Activated CD4-positive, CD25-positive, alpha-beta regulatory T cell treated with anti-CD3 and anti-CD28 coated beads, Interleukin-2, amount 50 U/mL, for 16 hours (primary cell): ENCODE measurements around the gene ARGLU1.
"Not testable (repeated sequence)": the region's sequence is repeated elsewhere in the genome, so short reads cannot be mapped to it uniquely, and the experiment has no call there.

Experiments
- DNase-seq: peaks from one replicate; pipeline ENCODE4 v3.0.0-alpha.2; 2020; ENCODE audit warnings: low read depth, low spot score

The ARGLU1 gene

GRCh38 chr13:106567474-106568298, at the start of gene ARGLU1:
TSS of gene ARGLU1 (minus strand) at chr13:106568137. CDS start at chr13:106567919, 218 bp downstream.
- DNase-seq: peak; percentile 92

GRCh38 chr13:106617561-106617960, 49.6 kb upstream of the ARGLU1 start:
- DNase-seq: no peak

GRCh38 chr13:106616729-106617128, 48.8 kb upstream of the ARGLU1 start:
- no peak for DNase-seq

- DNase-seq: no peak
These were observed 46.9 kb upstream of the ARGLU1 start for GRCh38 chr13:106614874-106615273.

GRCh38 chr13:106612688-106613087, 44.8 kb upstream of the ARGLU1 start:
- DNase-seq: no peak

GRCh38 chr13:106610486-106610885, 42.5 kb upstream of the ARGLU1 start:
- DNase-seq: no peak

GRCh38 chr13:106609116-106609515, 41.2 kb upstream of the ARGLU1 start:
- DNase-seq: no peak

- DNase-seq: no peak
These were observed 35.6 kb upstream of the ARGLU1 start for GRCh38 chr13:106603546-106603945.

- DNase-seq: no peak
These were observed 34.2 kb upstream of the ARGLU1 start for GRCh38 chr13:106602178-106602577.

GRCh38 chr13:106601489-106601888, 33.6 kb upstream of the ARGLU1 start:
- no peak for DNase-seq

GRCh38 chr13:106600798-106601135, 32.8 kb upstream of the ARGLU1 start:
- DNase-seq: not testable (repeated sequence)

- no peak for DNase-seq
These were observed 32.2 kb upstream of the ARGLU1 start for GRCh38 chr13:106599875-106600797.

GRCh38 chr13:106597749-106598395, 29.9 kb upstream of the ARGLU1 start:
- no peak for DNase-seq

GRCh38 chr13:106597186-106597585, 29.2 kb upstream of the ARGLU1 start:
- DNase-seq: no peak

GRCh38 chr13:106596275-106596937, 28.5 kb upstream of the ARGLU1 start:
- no peak for DNase-seq

GRCh38 chr13:106595625-106596024, 27.7 kb upstream of the ARGLU1 start:
- DNase-seq: no peak

- no peak for DNase-seq
These were observed 27.0 kb upstream of the ARGLU1 start for GRCh38 chr13:106594980-106595379.

GRCh38 chr13:106593132-106593531, 25.2 kb upstream of the ARGLU1 start:
- no peak for DNase-seq

- DNase-seq: no peak
These were observed 23.4 kb upstream of the ARGLU1 start for GRCh38 chr13:106591299-106591698.

- no peak for DNase-seq
These were observed 21.8 kb upstream of the ARGLU1 start for GRCh38 chr13:106589716-106590115.

- DNase-seq: no peak
These were observed 20.4 kb upstream of the ARGLU1 start for GRCh38 chr13:106588367-106588766.

- DNase-seq: no peak
These were observed 19.9 kb upstream of the ARGLU1 start for GRCh38 chr13:106587787-106588186.
